Occipital lobe (tissue), 2 donors: ENCODE results near the gene C8G. TPM values are rescaled to one million over a fixed set of nuclear protein-coding genes. Genes with fewer than 3 reads are reported as not detected.
A peak's percentile ranks its signal among the peaks of the same experiment; 100 is the strongest.

Source experiments
- DNase-seq: peaks from one replicate; lab custom pipeline; 2025; lab: John Stamatoyannopoulos, UW
- total RNA-seq: library from RNA; depleted of rRNA; stranded (reverse); fragments of >200 nt; gene quantifications from one replicate; pipeline ENCODE4 v1.2.3, GENCODE V29; 2014

Gene C8G
- total RNA-seq: not detected

GRCh38 chr9:136944519-136945332 lies at the start of gene C8G, which contains the start of gene FBXW5:
Gene C8G, plus strand, starts transcription at chr9:136945243. Its CDS starts 78 bp downstream, at chr9:136945321.
Gene FBXW5, minus strand, starts transcription at chr9:136944738. Its CDS starts 655 bp downstream, at chr9:136944083.
- peak; percentile 88 for DNase-seq

- no peak for DNase-seq
These were observed 49.0 kb upstream of the C8G start for GRCh38 chr9:136896027-136896426.

DNA sequence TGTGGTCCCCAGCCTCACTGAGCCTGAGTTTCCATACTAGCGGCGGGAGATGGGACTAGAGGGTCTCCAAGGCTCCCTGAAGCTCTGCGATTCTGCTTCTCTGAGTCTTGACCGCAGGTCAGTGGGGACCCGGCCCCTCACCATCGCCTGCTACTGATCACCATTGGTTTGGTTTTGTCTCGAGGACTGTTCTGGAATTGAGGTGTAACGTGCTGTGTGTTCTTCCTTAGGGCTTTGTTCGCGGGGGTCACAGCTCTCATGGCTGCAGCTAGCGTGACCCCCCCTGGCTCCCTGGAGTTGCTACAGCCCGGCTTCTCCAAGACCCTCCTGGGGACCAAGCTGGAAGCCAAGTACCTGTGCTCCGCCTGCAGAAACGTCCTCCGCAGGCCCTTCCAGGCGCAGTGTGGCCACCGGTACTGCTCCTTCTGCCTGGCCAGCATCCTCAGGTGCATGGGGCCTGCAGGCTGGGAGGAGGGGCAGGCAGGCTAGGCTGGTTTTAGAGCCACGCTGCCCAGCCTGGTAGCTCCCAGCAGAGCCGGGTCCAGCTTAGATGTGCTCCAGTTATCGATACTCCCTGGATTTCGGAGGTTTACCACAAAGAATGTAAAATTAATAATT lies 46.5 kb upstream of the C8G start:
- no peak for DNase-seq

DNA sequence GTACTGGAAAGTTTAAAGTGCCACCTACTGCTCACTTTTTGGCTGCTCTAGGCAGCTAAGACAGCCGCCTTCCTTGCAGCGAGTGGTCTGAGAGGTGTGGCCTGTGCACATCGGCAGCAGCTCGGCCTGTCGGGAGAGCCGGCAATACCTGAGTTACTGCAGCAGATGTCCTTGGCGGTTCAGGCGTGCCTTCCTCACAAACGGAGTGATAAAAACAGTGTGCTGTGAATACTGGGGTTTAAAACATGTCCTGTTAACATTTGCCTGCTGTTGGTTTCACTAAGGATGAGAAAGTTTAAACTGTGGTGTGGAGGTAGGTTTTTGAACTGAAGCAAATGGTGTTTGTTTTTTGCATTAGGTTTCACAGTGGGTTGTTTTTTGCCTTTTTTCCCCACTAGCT lies 45.8 kb upstream of the C8G start:
- no peak for DNase-seq

- DNase-seq: no peak
These were observed 44.5 kb upstream of the C8G start for GRCh38 chr9:136900556-136900955.

- no peak for DNase-seq
These were observed 44.0 kb upstream of the C8G start for GRCh38 chr9:136900988-136901515.

DNA sequence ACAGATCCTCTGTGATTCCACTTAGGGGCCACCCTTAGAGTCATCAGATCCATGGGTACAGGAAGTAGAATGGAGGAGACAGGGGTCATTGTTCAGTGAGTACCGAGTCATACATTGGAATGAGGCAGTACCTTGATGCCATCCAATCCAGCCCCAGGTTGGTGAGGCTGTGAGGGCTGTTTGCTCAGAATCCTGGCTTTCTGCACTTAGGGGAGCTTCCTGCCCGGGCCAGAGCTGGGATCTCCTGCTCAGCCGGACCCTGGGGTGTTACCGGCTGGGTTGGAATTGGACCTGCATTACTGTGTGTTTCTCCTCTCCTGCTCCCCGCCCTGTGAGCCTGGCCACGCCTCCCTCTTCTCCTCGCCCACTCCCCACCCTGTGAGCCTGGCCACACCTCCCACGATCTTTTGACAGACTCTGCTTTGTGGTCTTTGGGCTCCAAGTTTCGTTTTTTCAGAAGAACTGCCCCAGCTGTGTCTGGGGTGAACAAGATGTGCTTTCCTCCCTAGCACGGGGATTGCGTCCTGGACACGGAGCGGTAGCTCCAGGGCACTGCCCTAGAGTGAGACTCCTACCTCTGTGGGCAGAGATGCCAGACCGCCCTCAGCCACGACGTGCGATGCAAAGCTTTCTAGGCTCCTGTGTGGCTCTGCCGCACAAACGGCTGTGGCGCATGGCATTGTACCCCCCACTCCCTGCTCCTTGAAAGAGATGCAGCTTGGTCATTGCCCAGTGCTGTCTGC lies 43.4 kb upstream of the C8G start:
- no peak for DNase-seq

DNA sequence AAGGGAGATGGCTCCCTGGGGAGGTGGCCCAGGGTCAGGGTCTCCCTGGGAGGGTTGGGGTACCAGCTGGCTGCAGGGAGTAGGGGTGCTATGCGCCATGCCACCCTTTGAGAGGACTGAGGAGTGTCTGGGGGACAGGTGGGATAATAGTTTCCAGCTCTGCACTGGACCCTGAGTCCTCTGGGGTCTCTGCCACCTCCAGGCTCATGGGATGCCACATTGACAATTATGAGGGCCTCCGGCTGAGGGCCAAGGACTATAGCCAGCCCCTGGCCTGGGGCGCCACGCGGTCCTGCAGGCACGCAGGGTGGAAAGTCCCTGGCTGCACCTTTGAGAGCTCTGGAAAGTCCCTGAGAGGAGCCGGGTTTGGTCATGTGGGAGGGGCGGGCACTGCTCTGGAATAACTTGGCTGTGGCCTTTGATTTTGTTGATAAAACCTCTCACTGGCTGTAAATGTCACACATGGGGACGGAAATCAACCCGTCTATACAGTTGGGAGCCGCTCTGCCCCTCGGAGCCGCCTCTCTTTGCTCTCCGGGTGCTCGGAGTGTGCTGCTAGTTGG lies 42.7 kb upstream of the C8G start:
- no peak for DNase-seq

DNA sequence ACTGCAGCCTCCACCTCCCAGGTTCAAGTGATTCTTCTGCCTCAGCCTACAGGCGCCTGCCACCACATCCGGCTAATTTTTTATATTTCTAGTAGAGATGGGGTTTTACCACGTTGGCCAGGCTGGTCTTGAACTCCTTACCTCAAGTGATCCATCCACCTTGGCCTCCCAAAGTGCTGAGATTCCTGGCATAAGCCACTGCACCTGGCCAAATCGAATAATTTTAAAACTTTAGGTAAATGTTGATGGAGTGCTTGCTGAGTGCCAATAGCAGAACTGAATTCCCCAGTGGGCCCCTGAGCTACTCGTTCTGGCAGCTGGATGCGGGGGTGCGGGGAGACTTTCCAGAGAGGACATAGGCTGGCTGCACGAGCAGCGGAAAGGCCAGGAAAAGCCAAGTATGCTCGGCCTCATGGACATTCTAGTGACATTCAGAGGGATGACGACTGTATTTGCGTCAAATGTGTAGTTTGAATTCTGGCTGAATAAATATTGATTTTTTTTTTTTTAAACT lies 41.9 kb upstream of the C8G start:
- no peak for DNase-seq

GRCh38 chr9:136906266-136906665 lies 38.8 kb upstream of the C8G start:
- DNase-seq: no peak

DNA sequence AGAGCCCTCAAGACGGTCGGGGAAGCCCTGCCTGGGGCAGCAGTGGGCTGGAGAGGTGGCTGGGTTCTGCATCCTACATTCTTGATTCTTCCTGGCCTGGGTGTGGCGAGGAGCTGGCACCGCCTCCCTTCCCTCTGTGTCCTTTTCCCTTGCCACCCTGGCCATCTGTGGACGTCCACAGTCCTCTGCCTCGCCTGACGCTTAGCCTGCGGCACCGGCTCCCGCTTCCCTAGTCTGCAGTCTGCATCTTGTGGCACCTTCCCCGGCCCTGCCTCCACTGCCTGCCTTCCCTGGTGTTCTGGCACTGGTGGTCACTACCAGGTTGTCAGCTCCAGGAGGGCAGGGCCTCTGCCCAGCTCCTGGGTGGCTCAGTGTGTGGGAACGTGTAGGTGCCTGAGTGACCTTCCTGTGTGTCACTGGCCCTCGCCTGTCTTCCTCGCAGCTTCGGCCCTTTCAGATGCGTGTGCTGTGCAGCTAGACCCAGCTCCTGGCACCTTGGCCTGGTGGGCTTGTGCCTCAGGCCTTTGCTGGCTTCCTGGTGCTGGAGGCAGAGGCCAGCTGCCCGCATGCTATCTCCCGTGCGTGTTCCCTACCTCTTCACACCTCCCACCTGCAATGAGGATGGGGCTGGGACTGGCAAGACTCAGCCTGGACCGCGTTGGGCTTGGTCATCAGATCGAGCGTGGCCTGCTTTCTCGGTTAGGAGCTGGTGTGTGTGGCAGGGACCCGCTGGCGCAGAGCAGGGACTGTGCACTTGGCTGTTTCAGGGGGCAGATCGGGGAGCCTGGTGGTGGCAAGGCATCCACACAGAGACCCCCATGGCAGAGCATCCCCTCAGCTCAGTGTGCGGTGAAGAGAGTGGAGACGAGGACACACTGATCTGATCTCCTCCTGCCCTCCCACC lies 37.8 kb upstream of the C8G start:
- no peak for DNase-seq

DNA sequence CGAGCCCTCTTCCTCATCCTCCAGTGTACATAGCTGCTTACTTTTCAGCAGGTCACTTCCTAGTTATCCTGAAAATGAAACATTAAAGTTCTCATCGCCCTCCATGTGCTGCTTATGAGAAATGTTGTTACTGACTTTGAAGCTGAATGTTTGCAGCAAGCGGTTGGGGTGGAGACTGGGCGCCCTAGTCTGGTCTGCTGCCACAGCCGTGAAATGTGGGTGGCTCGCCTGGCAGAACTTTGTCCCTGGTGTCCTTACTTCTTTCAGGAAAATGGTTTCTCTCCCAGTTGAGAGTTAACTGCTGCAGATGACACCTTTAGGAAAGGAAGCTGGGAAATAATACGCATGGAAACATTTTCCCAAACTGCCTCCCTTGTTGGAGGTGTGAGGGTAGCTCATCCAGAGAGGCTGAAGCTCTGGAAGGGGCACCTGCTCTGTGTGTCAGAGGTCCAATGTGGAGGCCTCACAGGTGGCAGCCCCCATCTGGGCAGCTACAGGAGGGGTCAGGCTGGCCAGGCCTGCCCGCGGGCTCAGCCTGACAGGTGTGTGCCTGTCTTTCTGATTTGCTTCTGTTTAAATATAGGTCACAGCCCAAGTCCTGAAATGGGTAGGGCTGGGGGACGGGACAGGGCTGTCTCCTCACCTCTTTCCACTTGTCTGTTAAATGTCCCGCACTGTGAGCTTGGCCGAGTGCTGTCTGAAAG lies 34.7 kb upstream of the C8G start:
- no peak for DNase-seq

GRCh38 chr9:136910901-136911245 lies 34.2 kb upstream of the C8G start:
- DNase-seq: no peak

DNA sequence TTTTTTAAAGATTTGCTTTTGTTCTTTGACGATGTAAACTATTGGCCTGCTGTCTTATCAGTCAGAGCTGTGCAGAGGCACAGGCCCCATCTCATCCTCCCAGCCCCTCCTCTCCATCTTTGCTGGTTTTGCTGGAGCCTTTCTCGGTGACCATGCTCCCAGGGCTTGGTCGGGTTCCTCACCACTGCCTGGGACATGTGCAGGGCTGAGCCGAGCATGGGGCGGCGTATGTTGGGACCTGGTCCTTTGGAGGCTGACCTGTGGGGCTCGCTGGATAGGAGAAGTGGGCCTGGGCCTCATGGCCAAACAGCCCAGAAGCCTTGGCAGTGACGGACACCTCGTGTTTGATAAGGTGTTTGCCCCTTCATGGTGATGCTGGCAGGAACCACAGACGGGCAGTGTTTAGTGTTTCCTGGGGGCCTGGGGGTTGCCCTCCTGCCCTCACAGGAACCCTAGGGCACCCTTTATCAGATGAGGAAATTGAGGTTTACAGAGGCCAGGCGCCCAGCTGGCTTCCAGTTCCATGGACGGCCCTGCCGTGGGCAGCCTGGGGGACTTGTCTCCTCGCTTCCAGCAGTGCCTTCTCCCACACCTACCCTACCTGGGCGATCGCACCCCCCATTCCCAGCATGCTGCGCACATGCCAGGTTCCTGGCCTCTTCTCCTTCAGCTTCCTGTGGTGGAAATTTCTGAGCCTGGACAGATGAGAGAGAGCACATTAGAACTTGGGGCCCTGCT lies 31.2 kb upstream of the C8G start:
- DNase-seq: no peak

GRCh38 chr9:136915632-136916329 lies 29.3 kb upstream of the C8G start:
- no peak for DNase-seq

DNA sequence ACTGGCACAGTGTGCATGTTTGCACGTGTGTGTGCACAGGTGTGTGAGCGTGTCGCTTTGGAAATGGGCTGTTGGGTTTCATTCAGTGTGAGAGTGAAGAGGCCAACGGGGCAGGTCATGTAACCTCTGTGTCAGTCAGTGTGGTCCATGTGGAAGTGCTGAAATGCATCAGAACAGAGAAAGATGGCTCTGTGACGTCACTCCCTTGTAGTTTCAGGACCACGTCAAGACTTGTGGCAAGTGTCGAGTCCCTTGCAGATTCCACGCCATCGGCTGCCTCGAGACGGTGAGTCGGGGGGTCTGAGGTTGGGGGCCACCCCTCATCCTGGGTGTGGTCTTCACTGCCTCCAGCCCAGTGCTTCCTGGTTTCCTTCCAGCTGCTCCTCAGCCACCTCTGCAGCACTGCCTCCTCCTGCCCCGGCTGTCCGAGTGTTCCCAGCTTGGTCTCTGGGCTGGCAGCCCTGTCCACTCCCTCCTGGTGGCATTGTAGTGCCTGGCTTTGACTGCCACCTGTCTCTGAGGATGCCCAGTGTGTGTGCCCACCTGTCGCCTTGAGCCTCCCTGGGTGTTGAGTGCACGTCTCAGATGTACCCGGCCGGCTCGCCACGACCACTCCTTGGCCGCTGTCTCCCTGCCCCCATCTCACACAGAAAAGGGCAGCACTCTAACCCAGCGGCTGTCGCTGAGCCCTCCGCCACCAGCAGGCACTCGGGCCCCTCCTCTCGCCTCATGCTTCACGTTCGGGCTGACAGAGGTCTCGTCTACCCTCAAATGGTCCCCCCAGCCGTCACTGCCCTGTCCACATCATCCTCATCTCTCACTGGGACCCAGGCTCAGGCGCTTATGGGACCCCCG lies 28.5 kb upstream of the C8G start:
- DNase-seq: no peak

- no peak for DNase-seq
These were observed 27.1 kb upstream of the C8G start for GRCh38 chr9:136917902-136918301.

- DNase-seq: no peak
These were observed 25.0 kb upstream of the C8G start for GRCh38 chr9:136920069-136920468.
